ENCODE measurements around the gene ZNF677.
"Not testable (repeated sequence)": the region's sequence is repeated elsewhere in the genome, so short reads cannot be mapped to it uniquely, and the experiment has no call there.

Gene ZNF677

DNA sequence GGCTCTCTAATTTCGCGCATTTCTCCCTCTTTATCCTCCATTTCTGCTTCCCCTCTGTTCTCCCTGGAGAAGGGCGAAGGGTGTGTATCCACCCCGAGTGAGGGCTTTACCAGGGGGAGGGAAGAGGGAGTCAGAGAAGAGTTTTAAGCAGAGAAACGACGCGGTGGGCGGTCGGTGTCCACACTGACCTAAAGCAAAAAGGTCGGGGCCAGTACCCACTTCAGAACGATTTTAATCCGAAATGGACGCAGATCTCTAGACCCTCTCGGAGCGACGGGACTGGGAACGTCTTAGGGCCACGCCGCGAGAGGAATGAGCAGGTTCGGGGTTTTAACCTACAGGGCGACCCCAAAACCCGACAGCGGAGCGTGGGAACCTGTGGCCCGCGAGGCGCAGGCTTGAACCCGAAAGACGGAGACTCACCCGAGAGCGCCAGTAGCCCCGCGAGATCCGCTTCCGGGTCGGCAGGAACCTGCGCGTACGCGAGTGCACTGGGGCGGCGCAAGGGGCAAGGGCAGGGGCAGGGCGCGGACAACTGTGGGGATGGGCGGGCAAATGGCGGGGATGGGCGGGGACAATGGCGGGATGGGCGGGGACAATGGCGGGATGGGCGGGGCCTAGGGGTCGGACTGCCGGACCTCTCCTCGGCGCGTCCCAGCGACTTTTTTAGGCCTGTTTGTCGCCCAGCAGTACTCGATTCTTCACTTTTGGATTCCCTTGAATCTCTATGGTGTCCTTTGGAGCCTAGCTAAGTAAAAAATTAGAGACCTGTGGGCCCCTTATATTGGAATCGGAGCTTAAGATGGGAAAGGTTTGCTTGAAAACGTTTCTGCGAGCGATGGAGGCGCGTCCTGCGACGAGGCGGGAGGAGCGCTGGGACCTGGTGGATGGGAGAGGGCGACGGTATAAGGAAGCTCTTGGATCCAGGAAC lies at the start of gene ZNF677:
Gene ZNF677 (minus strand): TSS at position 463 of the 931 bp plus-strand sequence. CDS start 3,323 bp downstream, outside the sequence.
- DNase-seq = peak; percentile 85 to 87

DNA sequence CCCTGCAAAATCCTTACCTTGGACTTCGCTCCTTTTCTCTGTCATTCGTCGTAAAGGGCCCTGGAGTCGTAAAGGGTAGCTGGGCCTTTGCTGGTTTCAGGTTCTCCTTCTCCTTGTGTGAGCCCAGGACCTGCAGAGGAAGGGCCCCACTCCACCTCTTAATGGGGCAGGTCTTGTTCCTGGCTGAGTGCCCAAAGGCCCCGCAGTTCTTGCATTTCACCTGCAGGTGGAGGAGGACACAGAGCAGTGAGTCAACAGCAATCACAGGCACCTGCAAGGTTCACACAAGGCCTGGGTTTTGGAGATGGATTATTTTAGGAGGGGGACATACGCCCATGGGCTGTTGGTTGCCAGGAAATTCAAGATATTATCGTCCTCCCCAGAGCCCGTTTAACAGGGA lies 46.7 kb upstream of the ZNF677 start:
- DNase-seq = peak in 1 of 2 donors; percentile 11

GRCh38 chr19:53294786-53295441 lies 40.2 kb upstream of the ZNF677 start:
- DNase-seq = no peak

DNA sequence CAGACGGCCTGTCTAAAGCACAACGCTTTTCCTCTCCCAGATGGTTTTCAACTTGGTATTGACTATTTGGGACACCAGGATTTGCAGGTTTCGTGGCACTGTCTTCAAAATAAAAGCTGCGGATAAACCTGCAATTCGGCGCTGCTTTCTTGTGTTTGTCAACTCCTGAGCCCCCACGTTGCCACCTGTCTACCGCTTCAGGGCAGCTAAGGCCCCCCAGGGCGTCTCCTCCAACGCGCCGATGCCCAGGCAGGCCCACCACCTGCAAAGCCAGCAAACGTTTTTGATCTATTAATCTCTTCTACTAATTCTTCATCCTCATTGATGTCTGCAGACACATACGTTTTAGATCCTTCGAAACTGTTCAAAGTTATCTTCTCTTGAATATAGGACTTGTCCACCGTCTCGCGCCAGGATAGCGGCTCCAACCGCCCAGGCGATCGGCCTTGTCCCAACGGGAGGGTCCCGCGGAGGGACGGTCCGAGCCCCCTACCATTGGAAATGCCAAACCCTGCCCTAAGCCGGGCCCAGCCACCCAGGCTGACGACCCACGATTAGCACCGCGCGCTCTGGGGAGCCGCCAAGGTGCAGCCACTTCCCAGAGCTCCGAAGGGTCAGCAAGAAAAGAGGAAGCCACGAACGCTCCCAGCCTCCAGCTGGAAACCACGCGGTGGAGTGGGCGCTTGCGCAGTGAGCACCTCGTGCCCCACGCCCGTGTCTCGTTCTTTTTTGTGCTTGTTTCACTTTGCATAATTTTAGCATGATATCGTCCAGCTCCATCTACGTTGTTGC lies 36.3 kb upstream of the ZNF677 start:
- no peak for DNase-seq

- no peak for DNase-seq
Measured at GRCh38 chr19:53285087-53285486, 30.4 kb upstream of the ZNF677 start.

DNA sequence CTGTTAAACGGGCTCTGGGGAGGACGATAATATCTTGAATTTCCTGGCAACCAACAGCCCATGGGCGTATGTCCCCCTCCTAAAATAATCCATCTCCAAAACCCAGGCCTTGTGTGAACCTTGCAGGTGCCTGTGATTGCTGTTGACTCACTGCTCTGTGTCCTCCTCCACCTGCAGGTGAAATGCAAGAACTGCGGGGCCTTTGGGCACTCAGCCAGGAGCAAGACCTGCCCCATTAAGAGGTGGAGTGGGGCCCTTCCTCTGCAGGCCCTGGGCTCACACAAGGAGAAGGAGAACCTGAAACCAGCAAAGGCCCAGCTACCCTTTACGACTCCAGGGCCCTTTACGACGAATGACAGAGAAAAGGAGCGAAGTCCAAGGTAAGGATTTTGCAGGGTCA lies 27.3 kb upstream of the ZNF677 start:
- DNase-seq = peak in 1 of 2 donors; percentile 1

- no peak for DNase-seq
Measured at GRCh38 chr19:53275480-53275879, 20.8 kb upstream of the ZNF677 start.

DNA sequence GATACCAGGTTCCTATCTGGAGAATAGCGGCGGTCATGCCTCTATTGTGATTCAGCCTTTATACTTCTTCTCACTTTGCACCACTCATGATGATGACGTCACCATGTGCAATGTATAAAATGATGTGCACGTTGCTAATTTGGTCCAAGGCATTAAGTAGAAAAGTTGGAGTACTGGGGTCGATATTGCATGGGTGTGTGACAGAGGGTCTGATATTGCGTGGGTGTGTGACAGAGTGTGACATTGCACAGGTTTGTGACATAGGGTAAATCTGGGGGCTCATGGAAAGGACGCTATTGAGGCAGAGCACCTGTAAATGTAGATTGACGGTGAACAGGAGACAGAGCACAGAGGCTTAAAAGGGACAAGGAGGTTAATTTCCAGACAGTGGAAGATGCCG lies 17.4 kb upstream of the ZNF677 start:
- DNase-seq = no peak

DNA sequence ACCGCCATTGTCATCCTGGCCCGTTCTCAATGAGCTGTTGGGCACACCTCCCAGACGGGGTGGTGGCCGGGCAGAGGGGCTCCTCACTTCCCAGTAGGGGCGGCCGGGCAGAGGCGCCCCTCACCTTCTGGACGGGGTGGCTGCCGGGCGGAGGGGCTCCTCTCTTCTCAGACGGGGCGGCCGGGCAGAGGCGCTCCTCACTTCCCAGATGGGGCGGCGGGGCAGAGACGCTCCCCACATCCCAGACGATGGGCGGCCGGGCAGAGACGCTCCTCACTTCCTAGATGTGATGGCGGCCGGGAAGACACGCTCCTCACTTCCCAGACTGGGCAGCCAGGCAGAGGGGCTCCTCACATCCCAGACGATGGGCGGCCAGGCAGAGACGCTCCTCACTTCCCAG lies 15.2 kb upstream of the ZNF677 start:
- not testable (repeated sequence) for DNase-seq

- DNase-seq = not testable (repeated sequence)
Measured at GRCh38 chr19:53267623-53268022, 12.9 kb upstream of the ZNF677 start, which contains the start of gene VN1R4. Gene VN1R4, minus strand, starts transcription at chr19:53267723. Its CDS starts 58 bp downstream, at chr19:53267665.

GRCh38 chr19:53257715-53258342 lies 3.2 kb upstream of the ZNF677 start, which contains the start of gene VN1R2:
Gene VN1R2, plus strand, starts transcription at chr19:53258292. Its CDS starts 84 bp downstream, at chr19:53258376.
- not testable (repeated sequence) for DNase-seq

DNA sequence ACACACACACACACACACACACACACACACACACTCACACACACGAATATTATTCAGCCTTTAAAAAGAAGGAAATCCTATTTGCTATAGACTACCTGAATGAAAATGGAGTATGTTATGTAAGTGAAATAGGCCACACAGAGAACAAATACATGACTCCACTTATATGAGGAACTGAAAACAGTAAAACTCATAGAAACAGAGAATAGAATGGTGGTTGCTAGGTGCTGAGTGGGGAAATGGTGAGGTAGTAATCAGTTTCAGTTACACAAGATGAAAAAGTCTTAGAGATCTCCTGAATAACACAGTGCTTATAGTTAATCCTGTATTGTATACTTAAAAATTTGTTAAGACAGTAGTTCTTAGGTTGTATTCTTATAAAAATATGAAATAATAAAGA lies 8.2 kb downstream of the ZNF677 start:
- DNase-seq = no peak

DNA sequence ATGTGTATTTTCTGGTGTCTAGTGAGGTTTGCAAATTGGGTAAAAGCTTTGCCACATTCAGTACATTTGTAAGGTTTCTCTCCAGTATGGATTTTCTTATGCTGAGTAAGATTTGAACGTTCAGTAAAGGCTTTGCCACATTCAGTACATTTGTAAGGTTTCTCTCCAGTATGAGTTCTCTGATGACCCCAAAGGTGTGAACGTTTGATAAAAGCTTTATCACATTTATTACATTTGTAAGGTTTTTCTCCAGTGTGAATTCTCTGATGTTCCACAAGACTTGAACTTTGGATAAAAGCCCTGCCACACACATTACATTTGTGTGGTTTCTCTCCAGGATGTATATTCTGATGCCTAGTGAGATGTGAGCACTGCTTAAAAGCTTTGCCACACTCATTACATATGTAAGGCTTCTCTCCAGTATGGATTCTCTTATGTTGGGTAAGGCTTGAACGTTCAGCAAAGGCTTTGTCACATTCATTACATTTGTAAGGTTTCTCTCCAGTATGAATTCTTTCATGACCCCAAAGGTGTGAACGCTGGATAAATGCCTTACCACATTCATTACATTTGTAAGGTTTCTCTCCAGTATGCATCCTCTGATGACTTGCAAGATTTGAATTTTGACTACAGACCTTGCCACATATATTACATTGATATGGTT lies 17.4 kb downstream of the ZNF677 start:
- no peak for DNase-seq

DNA sequence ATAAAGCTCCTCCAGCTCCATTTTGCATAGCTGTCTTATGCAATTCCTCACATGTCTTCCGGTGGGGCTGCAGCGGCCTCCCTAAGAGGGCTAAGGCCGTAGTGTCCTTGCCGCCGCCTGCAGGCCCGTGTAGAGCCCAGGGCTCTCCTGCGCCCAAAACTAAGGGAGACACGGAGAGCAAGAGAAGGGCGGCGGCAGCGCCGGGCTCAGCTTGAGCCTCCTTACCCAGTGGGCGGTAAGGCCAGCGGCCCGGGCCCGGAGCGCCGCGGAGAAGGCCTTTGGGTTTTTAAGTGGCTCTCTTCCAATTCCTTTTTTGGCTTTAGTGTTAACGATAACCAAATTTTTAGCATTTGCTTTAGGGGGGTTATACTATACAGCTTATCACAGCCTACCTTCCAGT lies 30.1 kb downstream of the ZNF677 start:
- no peak for DNase-seq

DNA sequence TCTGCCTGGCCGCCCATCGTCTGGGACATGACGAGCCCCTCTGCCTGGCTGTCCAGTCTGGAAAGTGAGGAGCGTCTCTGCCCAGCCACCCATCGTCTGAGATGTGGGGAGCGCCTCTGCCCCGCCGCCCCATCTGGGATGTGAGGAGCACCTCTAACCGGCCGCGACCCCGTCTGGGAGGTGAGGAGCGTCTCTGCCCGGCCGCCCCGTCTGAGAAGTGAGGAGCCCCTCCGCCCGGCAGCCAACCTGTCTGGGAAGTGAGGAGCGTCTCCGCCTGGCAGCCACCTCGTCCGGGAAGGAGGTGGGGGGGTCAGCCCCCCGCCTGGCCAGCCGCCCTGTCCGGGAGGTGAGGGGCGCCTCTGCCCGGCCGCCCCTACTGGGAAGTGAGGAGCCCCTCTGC lies 32.0 kb downstream of the ZNF677 start:
- not testable (repeated sequence) for DNase-seq

- DNase-seq = no peak
Measured at GRCh38 chr19:53212703-53213320, 41.9 kb downstream of the ZNF677 start.

- DNase-seq = not testable (repeated sequence)
Measured at GRCh38 chr19:53211554-53211953, 43.1 kb downstream of the ZNF677 start.

GRCh38 chr19:53196777-53197396 lies 57.8 kb downstream of the ZNF677 start:
- DNase-seq = peak; percentile 97

- peak; percentile 82 to 87 for DNase-seq
Measured at GRCh38 chr19:53195265-53195903, 59.3 kb downstream of the ZNF677 start.

DNA sequence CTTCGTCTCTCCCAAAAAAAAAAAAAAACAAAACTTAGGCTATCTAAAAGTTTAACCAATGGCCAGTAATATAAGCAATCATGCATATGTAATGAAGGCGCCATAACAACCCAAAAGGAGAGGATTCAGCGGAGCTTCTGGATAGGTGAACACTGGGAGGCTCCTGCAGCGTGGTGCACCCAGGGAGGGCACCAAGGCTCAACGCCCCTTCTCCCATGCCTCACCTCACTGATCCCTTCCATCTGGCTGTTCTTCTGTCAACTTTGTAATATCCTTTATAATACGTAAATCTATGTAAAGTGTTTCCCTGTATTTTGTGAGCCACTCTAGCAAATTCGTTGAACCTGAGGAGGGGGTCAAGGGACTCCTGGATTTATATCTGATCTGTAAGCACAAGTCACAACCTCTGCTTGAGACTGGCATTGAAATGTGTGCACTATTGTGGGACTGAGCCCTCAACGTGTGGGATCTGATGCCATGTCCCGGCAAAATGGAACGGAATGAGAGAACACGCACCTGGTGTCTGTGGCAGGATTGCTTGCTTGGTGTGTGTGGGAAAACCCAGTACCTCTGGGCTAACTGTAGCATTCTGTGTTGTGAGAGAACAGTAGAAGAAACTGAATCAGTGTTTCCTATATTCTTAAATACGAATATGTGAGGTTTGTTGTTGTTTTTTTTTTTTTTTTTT lies 61.0 kb downstream of the ZNF677 start:
- no peak for DNase-seq

All from CD4-positive, alpha-beta T cell treated with Interferon alpha-2 for 1 hour (primary cell).